Esophagus muscularis mucosa (tissue), 4 donors: ENCODE data around the gene MYO1C.

Experiments
- CTCF ChIP-seq, 3 experiments: fragments of 200-600 bp in 2 of 3; fragments of 450-650 bp in 1 of 3; sonication (generic) in 2 of 3; IDR thresholded peaks; one replicate each; pipeline ENCODE4 v1.5.1; 2017 to 2019; ENCODE audit warnings: antibody characterized with exemption in 3 of 3, mild to moderate bottlenecking in 2 of 3, moderate library complexity in 1 of 3
- EP300 ChIP-seq: sonication (generic); formaldehyde crosslinking; IDR thresholded peaks from one replicate; pipeline ENCODE4 v1.6.1; 2017; ENCODE audit warnings: antibody characterized with exemption
- POLR2A ChIP-seq: fragments of 450-650 bp; IDR thresholded peaks from one replicate; pipeline ENCODE4 v1.6.1; 2017; ENCODE audit warnings: antibody characterized with exemption, moderate library complexity, mild to moderate bottlenecking, low read depth

DNA sequence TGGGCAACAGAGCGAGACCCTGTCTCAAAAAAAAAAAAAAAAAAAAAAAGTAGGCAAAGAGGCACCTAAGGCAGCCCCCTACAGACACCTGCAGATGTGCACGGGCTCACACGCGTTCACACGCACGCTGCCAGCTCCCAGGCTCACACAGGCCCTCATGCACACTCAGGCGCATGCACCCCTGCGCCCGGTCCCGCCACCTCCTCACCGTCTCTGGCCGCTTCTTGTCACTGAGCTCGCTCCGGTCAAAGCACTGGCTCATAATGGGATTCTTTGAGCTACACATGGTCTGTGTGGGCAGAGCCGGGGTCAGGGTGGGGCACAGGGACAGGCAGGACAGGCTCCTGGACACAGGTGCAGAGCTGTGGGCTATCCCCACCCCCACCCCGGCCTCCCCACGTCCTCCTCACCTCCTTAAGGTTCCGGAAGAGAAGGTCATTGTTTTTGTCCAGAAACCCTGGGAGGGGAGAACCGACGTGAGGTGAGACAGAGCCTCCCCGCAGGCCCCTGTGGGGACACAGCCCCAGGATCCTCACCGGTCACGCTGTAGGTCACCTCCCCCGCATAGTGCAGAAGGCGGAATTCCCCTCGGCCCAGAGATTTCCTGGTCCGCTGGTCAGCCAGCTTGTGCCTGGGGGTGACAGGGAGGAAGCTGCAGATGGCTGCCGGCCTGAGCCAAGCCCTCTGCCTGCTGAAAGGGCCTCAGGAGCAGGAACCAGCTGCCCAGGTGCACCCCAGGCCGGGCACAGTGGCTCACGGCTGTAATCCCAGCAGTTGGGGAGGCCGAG lies 17.9 kb downstream of the MYO1C start:
- TF ChIP-seq CTCF (IDR thresholded peaks at IDR 0.05) (no peak), EP300 (no peak), POLR2A (no peak)
